Suprapubic skin (tissue), 4 donors: ENCODE data around the gene HOXD9. TPM values are rescaled to one million over a fixed set of nuclear protein-coding genes. Genes with fewer than 3 reads are reported as not detected.

ENCODE experiments used
- DNase-seq, 2 donors: peaks; one replicate each; pipeline ENCODE4 v3.0.0-alpha.2; 2019; ENCODE audit warnings: low spot score in 2 of 2
- H3K27ac ChIP-seq: fragments of 200-600 bp; sonication (generic); one replicate; pipeline ENCODE4 v1.5.1; 2019
- H3K27me3 ChIP-seq: fragments of 200-600 bp; sonication (generic); one replicate; pipeline ENCODE4 v1.5.1; 2019
- H3K36me3 ChIP-seq: fragments of 200-600 bp; sonication (generic); one replicate; pipeline ENCODE4 v1.5.1; 2019
- H3K4me1 ChIP-seq: fragments of 200-600 bp; sonication (generic); one replicate; pipeline ENCODE4 v1.5.1; 2019
- H3K4me3 ChIP-seq: fragments of 200-600 bp; sonication (generic); one replicate; pipeline ENCODE4 v1.5.1; 2019; ENCODE audit warnings: mild to moderate bottlenecking
- H3K9me3 ChIP-seq: fragments of 200-600 bp; sonication (generic); one replicate; pipeline ENCODE4 v1.5.1; 2019
- CTCF ChIP-seq, 2 donors: fragments of 200-600 bp in 1 of 2; fragments of 450-650 bp in 1 of 2; sonication (generic) in 1 of 2; IDR thresholded peaks; one replicate each; pipeline ENCODE4 v1.5.1; 2016 to 2019; ENCODE audit warnings: antibody characterized with exemption in 2 of 2, mild to moderate bottlenecking in 1 of 2, moderate library complexity in 1 of 2
- EP300 ChIP-seq: sonication (generic); formaldehyde crosslinking; IDR thresholded peaks from one replicate; pipeline ENCODE4 v1.6.1; 2017; ENCODE audit warnings: antibody characterized with exemption
- POLR2A ChIP-seq, 2 donors: fragments of 450-650 bp; IDR thresholded peaks; one replicate each; pipeline ENCODE4 v1.6.1; 2017; ENCODE audit warnings: antibody characterized with exemption in 2 of 2, mild to moderate bottlenecking in 2 of 2, moderate library complexity in 2 of 2
- POLR2AphosphoS5 ChIP-seq, 3 donors: sonication (generic); formaldehyde crosslinking; IDR thresholded peaks; one replicate each; pipeline ENCODE4 v1.6.1; 2017; ENCODE audit warnings: antibody characterized with exemption in 3 of 3
- WGBS: methylation state at CpG from one replicate; pipeline ENCODE4 v1.1.5; 2018; 5-methylcytosine and 5-hydroxymethylcytosine counted together
- total RNA-seq, 4 donors: library from RNA; depleted of rRNA; stranded (reverse); fragments of >200 nt; gene quantifications; one replicate each; pipeline ENCODE4 v1.1.0, GENCODE V29; 2016

Gene HOXD9
- total RNA-seq, 4 donors from 2014 or later, result 0.26 to 3.1 (median 2.6) TPM; not detected in 1

- peak; percentile 84 to 86 for DNase-seq
- 22% methylated on average over 13 of the region's 48 CpGs for WGBS
- Histone ChIP-seq H3K27ac (peak overlapping the region; percentile 78), H3K9me3 (no peaks in the 10 kb centered on the region), H3K4me1 (peaks cover 39% of the 10 kb centered on the region), H3K4me3 (peak overlapping the region; percentile 61), H3K36me3 (no peaks in the 10 kb centered on the region), H3K27me3 (peaks cover 82% of the 10 kb centered on the region)
- TF ChIP-seq POLR2AphosphoS5 (IDR thresholded peaks at IDR 0.05), result peak in 1 of 3 donors; percentile 21
- TF ChIP-seq EP300, result no peak
- TF ChIP-seq POLR2A (IDR thresholded peaks at IDR 0.05), result no peak
- peak; percentile 73 to 92 for TF ChIP-seq CTCF (IDR thresholded peaks at IDR 0.05)
Measured at GRCh38 chr2:176140513-176141317, 18.2 kb downstream of the HOXD9 start.

DNA sequence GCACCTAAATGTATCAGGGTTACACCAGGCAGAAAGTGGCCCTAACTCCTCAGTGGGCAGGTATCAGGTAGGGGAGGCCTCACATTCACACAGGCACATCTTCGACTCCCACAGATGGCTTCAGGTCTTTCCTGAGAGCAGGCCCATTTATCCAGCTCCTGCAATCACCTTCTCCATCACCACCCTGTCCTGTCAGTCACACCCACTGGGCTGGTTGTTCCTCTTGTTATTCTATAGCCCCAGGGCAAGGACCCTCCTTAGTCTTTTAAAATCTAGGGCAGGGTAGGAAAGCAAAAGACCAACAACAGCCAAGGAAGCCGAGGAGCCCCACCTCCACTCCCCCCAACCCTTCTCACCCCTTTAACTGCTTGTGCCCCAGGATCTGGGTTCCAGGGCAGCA lies 19.8 kb downstream of the HOXD9 start:
- Histone ChIP-seq H3K36me3 (no peaks in the 10 kb centered on the region), H3K4me3 (no peak overlapping the region), H3K27ac (no peak overlapping the region), H3K9me3 (no peaks in the 10 kb centered on the region), H3K27me3 (peaks cover 79% of the 10 kb centered on the region), H3K4me1 (peaks cover 30% of the 10 kb centered on the region)
- WGBS, result 94% methylated on average over 2 of the region's 2 CpGs
- no peak for DNase-seq
- TF ChIP-seq EP300 (no peak), POLR2AphosphoS5 (IDR thresholded peaks at IDR 0.05) (no peak), POLR2A (IDR thresholded peaks at IDR 0.05) (no peak), CTCF (IDR thresholded peaks at IDR 0.05) (no peak)

GRCh38 chr2:176145085-176145969 lies 22.8 kb downstream of the HOXD9 start:
- no peaks in the 10 kb centered on the region for H3K9me3 ChIP-seq
- no peak overlapping the region for H3K4me3 ChIP-seq
- no peak for DNase-seq
- 76% methylated on average over 4 of the region's 4 CpGs for WGBS
- peaks cover 8% of the 10 kb centered on the region for H3K4me1 ChIP-seq
- TF ChIP-seq POLR2A (IDR thresholded peaks at IDR 0.05) (no peak), EP300 (no peak), POLR2AphosphoS5 (IDR thresholded peaks at IDR 0.05) (no peak)
- no peak overlapping the region for H3K27ac ChIP-seq
- peaks cover 78% of the 10 kb centered on the region for H3K27me3 ChIP-seq
- no peaks in the 10 kb centered on the region for H3K36me3 ChIP-seq

GRCh38 chr2:176146101-176146500 lies 23.6 kb downstream of the HOXD9 start:
- Histone ChIP-seq H3K27ac (no peak overlapping the region), H3K4me1 (peaks cover under 1% of the 10 kb centered on the region), H3K9me3 (no peaks in the 10 kb centered on the region), H3K27me3 (peaks cover 78% of the 10 kb centered on the region), H3K36me3 (no peaks in the 10 kb centered on the region), H3K4me3 (no peak overlapping the region)
- no peak for DNase-seq
- 41% methylated on average over 6 of the region's 6 CpGs for whole genome bisulfite sequencing
- TF ChIP-seq CTCF (IDR thresholded peaks at IDR 0.05) (no peak), POLR2AphosphoS5 (IDR thresholded peaks at IDR 0.05) (no peak), EP300 (no peak), POLR2A (IDR thresholded peaks at IDR 0.05) (no peak)

DNA sequence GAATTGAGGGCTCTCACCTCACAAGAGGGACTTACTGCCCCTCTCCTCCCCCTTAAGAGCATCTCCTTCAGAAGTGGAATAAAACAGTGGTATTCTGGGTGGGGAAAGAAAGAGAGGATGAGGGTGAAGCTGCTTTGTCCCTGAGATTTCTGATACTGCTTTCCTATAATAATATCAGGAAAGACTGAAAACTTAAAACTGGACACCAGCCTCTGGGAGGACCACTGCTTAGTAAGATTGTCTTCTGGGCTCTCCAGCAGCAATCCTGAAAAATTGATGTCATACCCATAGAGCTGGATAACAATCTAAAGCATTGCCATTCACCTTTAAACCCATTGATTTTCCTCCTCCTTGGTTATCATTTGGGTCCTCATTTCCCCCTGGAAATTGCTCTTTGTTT lies 24.1 kb downstream of the HOXD9 start:
- no peak for DNase-seq
- Histone ChIP-seq H3K27me3 (peaks cover 83% of the 10 kb centered on the region), H3K36me3 (no peaks in the 10 kb centered on the region)

More for the DNA sequence above, 24.1 kb downstream of the HOXD9 start:
- H3K4me1 ChIP-seq, result peaks cover under 1% of the 10 kb centered on the region
- no peaks in the 10 kb centered on the region for H3K9me3 ChIP-seq
- H3K27ac ChIP-seq, result no peak overlapping the region
- H3K4me3 ChIP-seq, result no peak overlapping the region
- no peak for TF ChIP-seq CTCF (IDR thresholded peaks at IDR 0.05)
- no peak for TF ChIP-seq POLR2AphosphoS5 (IDR thresholded peaks at IDR 0.05)
- TF ChIP-seq POLR2A (IDR thresholded peaks at IDR 0.05), result no peak
- TF ChIP-seq EP300, result no peak
